Activated CD4-positive, CD25-positive, alpha-beta regulatory T cell (primary cell): Measurements from ENCODE around the gene C19orf33.
"Not testable (repeated sequence)": the region's sequence is repeated elsewhere in the genome, so short reads cannot be mapped to it uniquely, and the experiment has no call there.

Source experiments
- DNase-seq, 4 experiments: peaks; one replicate each; lab custom pipeline; 2025; lab: John Stamatoyannopoulos, UW

C19orf33 gene

DNA sequence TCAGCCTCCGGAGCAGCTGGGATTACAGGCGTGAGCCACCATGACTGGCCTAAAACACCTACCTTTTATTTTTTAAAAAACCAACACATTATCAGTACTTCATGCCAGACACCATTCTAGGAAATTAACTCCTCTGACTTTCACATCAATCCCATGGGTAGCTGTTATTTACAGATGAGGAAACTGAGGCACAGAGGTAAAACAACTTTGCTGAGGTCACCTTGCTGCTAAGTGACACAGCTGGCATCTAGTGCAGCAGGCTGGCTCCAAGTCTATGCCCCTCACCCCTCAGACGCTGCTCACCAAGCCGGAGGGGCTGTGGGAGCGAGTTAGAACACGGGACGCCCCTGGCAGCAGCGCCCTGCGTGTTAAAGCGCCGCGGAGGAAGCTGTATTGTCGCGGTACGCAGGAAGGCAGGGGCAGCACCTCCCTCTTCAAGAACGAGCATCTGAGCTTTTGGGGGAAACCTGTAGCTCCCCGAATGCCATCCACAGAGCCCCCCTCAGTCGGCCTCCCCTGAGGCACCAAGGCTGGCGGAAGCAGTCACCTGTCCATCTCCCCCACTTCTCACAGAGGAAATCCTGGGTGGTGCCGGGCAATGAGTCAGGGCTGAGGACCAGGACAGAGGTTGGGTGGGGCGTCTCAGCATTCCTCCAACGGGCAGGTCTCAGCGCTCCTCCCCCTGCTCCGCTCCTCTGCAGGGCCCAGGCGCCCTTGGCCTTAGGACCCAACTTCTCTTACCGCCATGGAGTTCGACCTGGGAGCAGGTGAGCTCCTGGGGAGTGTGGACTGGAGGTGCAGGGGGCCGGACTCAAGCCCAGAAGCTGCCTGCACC lies at the start of gene C19orf33:
Gene C19orf33 (plus strand): TSS at position 735 of the 835 bp plus-strand sequence. CDS start 11 bp downstream, at position 746.
- no peak for DNase-seq

DNA sequence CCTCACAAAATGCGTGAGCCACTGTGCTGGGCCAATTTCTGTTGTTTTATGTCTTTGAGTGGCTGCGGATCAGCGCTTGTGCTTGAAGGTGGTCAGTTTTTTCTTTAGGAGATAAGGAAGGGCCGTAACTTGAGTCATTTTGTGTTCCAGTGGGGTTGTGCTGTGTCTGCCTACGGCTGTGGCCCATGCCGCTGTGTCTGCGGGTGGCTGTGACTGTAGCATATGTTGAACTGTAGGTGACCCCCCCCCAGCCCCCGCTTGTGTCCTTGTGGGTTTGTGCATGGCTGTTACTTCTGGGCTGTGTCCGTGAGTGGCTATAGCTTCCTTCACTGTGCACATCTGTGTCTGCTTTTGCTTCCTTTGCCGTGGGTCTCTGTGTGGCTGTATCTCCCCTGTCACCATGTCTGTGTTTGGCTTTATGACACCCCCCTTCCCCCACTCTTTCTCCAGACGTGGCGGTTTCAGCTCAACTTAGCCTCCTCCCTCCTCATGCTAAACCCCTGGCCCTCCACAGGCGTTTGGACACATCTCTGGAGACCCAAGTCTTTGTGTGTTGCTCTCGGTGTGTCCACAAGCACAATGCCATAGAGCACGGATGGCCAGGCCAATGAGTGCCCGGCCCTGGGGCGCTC lies 48.6 kb upstream of the C19orf33 start:
- DNase-seq = no peak

DNA sequence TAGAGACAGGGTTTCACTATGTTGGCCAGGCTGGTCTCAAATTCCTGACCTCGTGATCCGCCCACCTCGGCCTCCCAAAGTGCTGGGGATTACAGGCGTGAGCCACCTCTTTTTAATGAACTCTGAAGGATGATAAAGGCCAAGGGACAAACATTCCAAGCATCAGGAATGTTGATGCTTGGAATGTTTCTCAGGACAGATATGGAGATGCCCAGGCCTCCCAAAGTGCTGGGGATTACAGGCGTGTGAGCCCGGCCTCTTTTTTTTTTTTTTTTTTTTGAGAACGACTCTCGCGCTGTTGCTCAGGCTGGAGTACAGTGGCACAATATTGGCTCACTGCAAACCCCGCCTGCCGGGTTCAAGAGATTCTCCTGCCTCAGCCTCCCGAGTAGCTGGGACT lies 42.1 kb upstream of the C19orf33 start:
- DNase-seq = not testable (repeated sequence)

DNA sequence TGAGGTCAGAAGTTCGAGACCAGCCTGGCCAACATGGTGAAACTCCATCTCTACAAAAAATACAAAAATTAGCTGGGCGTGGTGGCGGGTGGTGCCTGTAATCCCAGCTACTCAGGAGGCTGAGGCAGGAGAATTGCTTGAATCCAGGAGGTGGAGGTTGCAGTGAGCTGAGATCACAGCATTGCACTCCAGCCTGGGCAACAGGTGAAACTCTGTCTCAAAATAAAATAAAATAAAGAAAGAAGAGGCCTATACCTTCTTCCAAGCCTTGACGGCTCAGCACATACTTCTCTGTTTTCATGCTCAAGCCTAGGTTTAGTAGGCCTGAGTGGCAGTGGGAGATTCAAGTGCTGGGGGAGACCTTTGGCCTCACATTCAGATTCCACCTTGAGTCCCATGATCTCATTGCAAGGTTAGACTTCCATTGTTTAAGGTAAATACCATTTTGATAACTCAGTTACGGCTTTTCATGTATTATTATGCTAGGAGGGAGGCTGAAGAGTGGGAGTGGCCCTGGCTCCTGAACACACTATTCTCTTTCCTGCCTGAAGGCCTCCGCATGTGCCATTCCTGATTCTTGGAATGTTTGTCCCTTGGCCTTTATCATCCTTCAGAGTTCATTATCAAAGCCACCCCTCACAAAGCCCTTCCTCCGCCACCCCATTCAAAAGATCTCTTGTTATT lies 41.3 kb upstream of the C19orf33 start:
- no peak for DNase-seq

DNA sequence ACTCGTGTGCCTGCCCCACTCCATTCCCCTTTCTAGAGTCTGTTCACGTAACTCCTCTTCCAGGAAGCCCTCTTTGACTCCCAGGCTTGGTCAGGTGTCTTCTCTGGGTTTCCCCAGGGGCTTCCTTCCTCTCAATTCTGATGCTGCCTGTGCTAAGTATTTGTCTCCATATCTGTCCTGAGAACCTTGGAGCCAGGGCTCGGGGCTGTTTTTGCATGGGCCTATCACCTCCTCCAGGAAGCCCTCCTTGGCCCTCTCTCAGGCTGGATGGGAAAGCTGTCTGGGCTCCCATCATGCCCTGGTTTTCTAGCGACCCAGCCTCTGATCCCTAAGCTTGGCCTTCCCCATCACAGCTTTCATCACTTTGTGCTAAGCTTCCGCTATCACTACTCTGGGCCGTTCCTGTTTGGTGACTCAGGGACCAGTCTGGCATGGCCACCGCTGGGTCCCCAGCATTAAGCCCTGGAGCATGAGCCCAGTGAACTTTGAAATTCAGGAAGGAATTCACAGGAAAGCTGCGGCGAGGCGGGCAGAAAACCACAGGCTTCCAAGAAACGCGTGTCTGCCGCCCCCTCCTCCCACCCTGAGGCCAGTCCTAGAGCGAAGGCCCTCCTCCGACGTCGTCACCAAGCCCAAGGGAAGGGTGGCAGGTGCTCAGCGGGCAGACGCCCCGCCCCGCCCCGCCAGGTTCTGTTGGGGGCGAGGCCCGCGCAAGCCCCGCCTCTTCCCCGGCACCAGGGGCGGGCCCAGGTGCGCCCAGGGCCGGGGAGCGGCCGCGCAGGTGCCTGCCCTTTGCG lies 40.2 kb upstream of the C19orf33 start:
- DNase-seq = peak; percentile 37 to 66 (median 51)

DNA sequence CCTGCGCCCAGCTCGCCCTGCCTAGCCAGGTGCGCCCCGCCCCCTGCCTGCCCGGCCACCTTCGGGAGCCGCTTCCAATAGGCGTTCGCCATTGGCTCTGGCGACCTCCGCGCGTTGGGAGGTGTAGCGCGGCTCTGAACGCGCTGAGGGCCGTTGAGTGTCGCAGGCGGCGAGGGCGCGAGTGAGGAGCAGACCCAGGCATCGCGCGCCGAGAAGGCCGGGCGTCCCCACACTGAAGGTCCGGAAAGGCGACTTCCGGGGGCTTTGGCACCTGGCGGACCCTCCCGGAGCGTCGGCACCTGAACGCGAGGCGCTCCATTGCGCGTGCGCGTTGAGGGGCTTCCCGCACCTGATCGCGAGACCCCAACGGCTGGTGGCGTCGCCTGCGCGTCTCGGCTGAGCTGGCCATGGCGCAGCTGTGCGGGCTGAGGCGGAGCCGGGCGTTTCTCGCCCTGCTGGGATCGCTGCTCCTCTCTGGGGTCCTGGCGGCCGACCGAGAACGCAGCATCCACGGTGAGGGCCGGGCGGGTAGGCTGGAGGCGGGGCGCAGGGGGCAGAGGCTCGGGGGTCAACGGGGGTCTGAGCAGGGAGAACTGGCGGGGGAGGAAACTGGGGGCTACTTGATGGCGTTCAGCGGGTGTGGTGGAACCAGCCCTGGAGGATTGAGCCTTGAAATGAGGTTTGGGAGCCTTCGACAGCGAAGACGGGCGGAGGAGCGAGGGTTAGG lies 39.4 kb upstream of the C19orf33 start, which contains the start of gene SPINT2:
Gene SPINT2 (plus strand): TSS at position 88 of the 727 bp plus-strand sequence. CDS start 320 bp downstream, at position 408.
- DNase-seq = peak in 2 of 4 experiments; percentile 29 to 43

DNA sequence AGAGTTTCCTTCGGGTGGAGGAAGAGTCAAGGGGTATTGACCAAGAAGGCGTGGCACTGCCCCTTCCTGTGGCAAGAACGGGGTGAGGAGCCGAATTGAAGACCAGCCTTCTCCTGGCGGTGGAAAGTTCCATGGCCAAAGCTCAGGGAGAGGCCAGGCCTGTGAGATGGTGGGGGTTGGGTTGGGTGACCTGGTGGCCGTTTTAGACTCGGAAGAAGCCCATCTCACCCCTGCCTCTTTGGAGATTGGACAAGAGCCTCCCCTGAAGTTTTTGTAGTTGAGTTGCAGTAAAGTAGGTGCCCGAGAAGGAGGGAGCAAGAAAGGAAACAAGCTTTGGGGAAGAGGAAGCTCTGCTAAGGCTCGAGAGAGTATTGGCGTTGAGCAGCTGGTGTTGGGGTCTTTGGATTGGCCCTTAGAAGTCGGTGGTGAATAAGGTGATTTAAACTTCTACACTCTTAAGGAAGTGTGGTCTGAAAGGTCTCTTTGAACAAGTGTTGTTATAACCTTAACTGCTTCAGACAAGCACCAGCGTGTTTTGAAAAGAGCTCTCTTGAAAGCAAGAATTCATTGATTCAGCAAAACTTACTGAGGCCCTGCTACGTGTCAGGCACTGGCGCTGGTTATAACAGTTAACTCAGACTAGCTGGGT lies 38.7 kb upstream of the C19orf33 start:
- DNase-seq = no peak

DNA sequence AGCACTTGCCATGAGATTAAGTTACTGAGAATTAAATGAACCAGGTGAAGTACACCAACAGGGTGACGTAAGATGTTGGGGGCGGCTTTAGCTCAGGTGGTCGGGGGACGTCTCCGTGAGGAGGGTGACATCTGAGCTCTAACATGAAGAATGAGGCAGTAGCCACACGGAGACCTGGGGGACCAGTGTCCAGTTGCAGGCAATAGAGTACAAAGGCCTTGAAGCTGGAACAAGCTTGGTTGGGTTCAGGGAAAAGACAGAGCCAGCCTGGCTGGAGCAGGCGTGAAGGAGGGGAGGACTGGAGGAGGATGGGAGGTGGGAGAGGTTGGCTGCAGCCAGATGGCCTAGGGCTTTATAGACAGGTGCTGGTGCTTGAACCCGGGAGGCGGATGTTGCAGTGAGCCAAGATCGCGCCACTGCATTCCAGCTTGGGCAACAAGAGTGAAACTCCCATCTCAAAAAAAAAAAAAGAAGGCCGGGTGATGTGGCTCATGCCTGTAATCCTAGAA lies 38.1 kb upstream of the C19orf33 start:
- no peak for DNase-seq

DNA sequence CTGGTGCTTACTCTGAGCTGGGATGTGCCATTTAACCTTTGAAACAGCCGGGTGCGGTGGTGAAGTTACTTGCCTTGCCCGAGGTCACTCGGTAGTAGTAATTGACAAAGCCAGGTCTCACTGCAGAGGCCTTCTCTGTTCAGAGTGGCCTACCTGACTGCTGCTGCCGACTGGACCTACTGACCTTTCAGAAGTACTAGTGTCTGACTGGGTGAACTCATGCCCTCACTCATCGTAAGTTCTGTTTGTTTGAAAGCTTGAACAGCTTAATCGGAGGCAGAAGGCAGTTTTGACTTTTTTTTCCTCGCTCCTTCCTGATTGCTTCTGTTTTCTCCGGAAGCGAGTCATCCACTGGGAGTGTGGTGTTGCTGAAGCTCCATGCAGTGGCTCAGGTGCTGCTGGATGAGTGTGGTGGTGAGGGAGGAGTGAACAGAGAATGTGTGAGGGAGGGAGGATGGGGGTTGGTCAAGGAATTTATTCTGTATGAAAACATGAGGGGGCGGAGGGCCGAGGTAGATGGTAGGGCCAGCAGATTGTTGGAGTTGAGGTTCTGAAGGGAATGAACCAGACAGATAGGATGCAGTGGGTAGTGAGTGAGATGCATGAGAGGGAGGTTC lies 37.0 kb upstream of the C19orf33 start:
- no peak for DNase-seq

DNA sequence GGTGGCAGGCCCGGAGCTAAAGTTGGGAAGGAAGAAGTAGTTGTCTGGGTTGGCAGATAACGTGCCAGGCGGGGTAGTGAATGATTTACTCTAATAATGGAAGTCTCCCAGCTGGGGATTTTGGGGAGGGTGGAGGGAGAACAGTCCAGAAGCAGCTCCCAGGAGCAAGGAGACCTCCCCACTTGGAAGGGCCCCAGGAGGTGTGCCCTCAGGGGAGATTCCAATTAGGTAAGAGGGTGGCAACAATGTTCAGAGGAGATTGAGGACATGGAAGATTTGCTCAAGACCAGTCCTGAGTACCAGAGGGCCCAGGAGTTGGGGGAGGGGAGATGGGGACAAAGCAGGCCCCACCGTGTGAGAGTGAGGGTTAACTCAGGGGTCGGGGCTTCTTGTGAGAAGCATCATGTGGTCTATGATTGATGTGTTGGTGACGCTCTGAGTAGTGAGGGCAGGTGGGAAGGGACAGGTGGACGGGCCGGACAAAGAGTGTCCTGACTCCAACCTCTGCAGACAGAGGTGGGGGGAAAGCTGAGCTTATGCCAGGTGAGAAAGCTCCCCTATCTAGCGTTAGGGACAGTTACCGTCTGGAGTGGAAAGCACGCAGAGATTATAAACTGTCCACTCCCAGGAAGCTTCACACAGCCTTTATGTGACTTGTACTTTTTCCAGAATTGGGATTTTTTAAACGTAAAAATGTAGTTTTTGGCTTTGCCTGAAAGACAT lies 36.1 kb upstream of the C19orf33 start:
- DNase-seq = no peak

DNA sequence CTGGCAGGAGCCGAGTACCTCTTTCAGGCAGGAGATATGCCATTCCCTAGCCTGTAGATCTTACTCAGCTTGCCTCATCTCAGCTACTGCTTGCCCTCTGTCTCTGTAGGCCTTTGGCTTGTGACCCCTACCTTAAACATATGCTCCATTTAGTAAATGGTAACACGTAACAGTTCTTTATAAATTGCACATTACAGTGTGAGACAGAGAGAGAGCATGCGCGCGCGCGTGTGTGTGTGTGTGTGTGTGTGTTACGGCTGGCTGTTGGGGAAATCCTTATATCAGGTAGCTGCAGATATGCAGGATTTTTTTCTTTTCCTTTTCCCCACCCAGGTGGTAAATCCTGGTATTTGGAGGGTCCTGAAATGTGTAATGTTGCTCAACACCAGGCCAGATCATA lies 35.5 kb upstream of the C19orf33 start:
- DNase-seq = no peak

DNA sequence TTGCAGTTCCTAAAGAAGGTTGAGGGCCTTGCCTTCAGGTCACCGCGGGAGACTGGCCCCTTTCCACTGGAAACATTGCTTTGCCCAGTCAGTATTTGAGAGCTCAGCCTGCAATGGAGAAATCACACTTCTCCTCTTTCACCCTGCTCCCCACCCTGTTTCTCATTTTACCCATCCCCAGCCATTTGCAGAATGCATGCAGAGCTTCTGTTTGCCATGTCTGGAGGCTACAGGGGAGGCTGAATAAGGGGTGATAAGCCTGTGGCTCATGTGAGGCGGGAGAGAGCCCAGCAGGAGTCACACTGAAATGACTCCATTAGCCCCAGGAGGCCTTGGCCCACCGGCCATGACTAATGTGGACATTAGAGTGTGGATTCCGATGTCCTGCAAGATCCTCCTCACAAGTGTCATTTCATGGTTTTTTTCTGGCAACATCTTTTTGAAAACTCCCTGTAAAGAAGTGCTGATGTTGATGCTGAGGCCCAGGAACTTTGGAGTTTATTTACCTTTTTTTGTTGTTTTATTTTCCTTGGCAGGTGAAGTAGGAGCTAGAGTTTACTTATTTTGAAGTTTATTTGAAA lies 33.4 kb upstream of the C19orf33 start:
- DNase-seq = no peak

DNA sequence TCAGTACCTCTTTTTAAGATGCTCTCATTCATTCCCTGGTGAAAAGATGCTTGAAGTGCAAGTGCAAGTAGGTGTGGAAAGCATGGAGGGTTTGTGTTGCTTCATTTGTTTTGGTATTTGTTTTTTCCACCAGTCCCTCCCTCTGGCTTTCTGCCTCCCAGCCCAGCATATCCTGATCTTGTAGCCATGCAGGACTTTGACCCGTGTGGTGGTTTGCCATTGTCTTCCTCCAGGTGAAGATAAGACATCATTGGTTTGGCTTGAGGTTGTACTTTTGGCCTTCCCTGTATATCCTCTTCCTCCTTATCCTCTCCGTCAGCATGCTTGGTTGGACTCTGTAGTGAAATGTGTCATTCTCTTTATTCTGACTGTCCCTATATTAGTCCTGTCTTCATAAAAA lies 30.6 kb upstream of the C19orf33 start:
- DNase-seq = no peak

DNA sequence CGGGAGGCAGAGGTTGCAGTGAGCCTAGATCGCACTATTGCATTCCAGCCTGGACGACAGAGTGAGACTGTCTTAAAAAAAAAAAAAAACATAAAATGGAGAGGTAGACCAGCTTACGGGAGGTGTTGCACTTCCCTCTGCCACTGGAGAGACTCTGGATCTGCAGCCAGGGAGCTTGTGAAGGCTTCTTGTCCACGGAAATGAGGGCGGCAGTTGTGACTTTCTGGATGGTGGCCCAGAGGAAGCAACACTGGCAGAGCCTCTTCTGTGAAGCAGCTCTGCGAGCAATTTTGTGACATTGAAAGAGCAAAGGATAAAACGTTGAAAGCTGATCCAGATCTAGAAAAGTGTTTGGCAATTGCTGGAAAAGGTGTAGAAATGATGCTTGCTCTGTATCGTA lies 29.3 kb upstream of the C19orf33 start:
- DNase-seq = no peak

DNA sequence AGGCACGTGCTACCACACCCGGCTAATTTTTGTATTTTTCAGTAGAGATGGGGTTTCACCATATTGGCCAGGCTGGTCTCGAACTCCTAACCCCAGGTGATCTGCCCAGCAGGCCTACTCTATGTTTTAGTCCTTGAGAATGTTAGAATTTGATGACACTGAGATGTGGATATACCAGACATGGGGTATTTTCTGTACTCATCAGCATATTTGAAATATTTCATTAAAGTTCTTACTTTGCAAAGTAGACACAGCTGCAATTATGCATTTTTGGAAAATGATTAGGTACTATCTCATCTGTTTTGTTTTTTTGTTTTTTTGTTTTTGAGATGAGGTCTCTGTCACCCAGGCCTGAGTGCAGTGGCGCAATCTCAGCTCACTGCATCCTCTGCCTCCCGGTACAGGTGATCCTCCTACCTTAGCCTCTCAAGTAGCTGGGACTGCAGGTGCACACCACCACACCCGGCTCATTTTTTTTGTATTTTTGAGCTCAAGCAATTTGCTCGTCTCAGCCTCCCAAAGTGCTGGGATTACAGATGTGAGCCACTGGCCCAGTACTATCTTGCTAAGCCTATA lies 27.0 kb upstream of the C19orf33 start:
- no peak for DNase-seq

DNA sequence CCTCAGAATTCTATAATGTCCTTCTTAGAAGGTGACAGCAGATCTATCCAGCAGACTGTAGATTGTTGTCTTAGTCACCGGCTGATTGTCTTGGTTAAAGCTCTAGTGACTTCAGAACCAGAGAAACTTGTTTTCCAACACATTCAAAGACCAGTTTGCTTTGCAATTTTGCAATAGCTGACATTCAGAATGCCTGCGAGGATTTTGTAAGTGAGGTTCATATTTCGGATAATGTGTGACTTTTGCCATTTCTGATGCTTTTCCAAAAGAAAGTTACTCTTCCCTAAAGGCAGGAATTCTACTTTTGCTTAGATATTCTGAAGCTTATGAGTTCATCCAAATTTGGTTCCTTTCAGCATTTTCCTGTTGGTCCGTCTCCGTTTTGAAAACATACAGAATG lies 26.5 kb upstream of the C19orf33 start:
- no peak for DNase-seq

DNA sequence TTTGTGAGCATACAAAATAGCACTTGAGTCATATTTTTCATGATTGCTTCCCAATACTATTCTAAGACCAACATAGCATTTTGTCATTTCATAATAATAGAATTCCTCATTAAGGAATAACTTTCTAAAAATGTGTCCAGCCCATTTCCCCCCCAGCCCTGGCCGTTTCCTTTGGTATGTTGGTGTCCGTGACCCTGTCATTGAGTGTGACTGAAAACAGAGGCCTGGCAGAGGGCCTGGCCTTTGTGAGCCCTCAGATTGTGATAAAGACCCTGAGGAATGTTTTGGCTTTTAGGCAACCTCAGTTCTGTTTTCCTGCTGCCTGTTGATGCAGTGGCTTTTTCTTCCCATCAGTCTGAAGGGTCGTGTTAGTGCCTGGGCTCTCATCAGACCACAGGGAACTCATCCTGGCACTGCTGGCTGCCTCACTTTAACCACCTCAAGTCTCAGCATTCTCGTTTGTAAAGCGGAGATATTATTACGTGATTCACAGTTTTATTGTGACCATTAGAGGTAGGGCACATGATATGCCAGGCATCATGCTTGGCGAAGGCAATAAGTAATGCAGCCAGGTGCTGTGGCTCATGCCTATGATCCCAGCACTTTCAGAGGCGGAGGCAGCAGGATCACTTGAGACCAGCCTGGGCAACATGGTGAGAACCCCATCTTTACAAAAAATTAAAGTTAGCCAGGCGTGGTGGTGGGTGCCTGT lies 25.9 kb upstream of the C19orf33 start:
- no peak for DNase-seq

DNA sequence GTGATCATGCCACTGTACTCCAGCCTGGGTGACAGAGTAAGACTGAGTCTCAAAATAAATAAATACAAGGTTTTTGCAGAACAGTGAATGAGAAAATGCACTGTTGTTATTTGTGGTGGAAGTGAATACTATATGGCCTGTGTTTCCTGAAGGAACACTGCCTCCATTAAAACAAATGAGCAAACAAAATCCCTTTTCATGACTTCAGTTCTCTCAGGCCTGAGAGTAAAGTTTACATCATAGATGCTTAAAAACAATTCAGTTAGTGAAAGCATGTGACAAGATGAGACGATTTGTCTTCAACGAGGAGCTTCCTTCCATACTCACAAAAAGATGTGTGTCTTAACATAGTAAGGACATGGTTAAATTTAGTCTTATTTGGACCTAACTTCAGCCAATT lies 25.3 kb upstream of the C19orf33 start:
- DNase-seq = no peak
